C4-2B (cell line): Measurements from ENCODE around the gene ETV6.
A peak's percentile ranks its signal among the peaks of the same experiment; 100 is the strongest.
"Not testable (repeated sequence)": the region's sequence is repeated elsewhere in the genome, so short reads cannot be mapped to it uniquely, and the experiment has no call there.

ENCODE experiments used
- H3K27ac ChIP-seq: fragments of 450-650 bp; 2 replicates; pipeline ENCODE4 v1.5.1; 2017
- CTCF ChIP-seq: fragments of 450-650 bp; conservative IDR thresholded peaks from 2 replicates; pipeline ENCODE4 v1.5.1; 2017; ENCODE audit warnings: mild to moderate bottlenecking
- ZFX ChIP-seq: fragments of 450-650 bp; IDR thresholded peaks from 2 replicates; pipeline ENCODE4 v1.6.1; 2017

Gene ETV6

GRCh38 chr12:11678781-11679180, 29.3 kb downstream of the ETV6 start:
- H3K27ac ChIP-seq: no peak overlapping the region
- TF ChIP-seq CTCF (no peak), ZFX (no peak)

GRCh38 chr12:11681207-11681606, 31.7 kb downstream of the ETV6 start:
- no peak overlapping the region for H3K27ac ChIP-seq
- TF ChIP-seq ZFX (no peak), CTCF (no peak)

- H3K27ac ChIP-seq: not testable (repeated sequence)
Observed at GRCh38 chr12:11681695-11682094, 32.2 kb downstream of the ETV6 start.

- H3K27ac ChIP-seq: peak overlapping the region; percentile 57
- TF ChIP-seq ZFX: no peak
- no peak for TF ChIP-seq CTCF
Observed at GRCh38 chr12:11684393-11684792, 34.9 kb downstream of the ETV6 start.

- TF ChIP-seq ZFX: no peak
- no peak for TF ChIP-seq CTCF
Observed at GRCh38 chr12:11684811-11685210, 35.3 kb downstream of the ETV6 start.

GRCh38 chr12:11685316-11685715, 35.8 kb downstream of the ETV6 start:
- H3K27ac ChIP-seq: peak overlapping the region; percentile 57; the same call in 1 of the 2 replicates
- no peak for TF ChIP-seq CTCF
- TF ChIP-seq ZFX: no peak

More at GRCh38 chr12:11684811-11685210, 35.3 kb downstream of the ETV6 start:
- peak overlapping the region; percentile 57 for H3K27ac ChIP-seq

GRCh38 chr12:11685716-11686115, 36.2 kb downstream of the ETV6 start:
- no peak for TF ChIP-seq ZFX
- no peak for TF ChIP-seq CTCF
- H3K27ac ChIP-seq: no peak overlapping the region

GRCh38 chr12:11686120-11686519, 36.6 kb downstream of the ETV6 start:
- no peak overlapping the region for H3K27ac ChIP-seq
- TF ChIP-seq CTCF (no peak), ZFX (no peak)
